Endothelial cell of umbilical vein (primary cell): Measurements from ENCODE around the gene MFN2. TPM values are rescaled to one million over a fixed set of nuclear protein-coding genes. Genes with fewer than 3 reads are reported as not detected.
"Not testable (repeated sequence)": the region's sequence is repeated elsewhere in the genome, so short reads cannot be mapped to it uniquely, and the experiment has no call there.

Source experiments
- BruUV-seq: library from RNA; stranded (reverse); fragments of 400-500 nt; replicated peaks from 2 replicates; lab custom pipeline; 2021; lab: Mats Ljungman, UMichigan
- CTCF ChIA-PET: fragments of 300-600, 350-600 bp; sonication (Branson Sonifier 250); formaldehyde crosslinking; loops from one replicate; lab custom pipeline; 2021; ENCODE audit warnings: antibody characterized with exemption, inconsistent platforms; lab: Charles Lee
- POLR2A ChIA-PET: fragments of 300-600, 350-600 bp; sonication (Branson Sonifier 250); formaldehyde crosslinking; loops from one replicate; lab custom pipeline; 2021; ENCODE audit warnings: antibody characterized with exemption, inconsistent platforms; lab: Charles Lee
- DNase-seq: peaks from one replicate; pipeline ENCODE4 v3.0.0-alpha.2; 2011; ENCODE audit warnings: low read depth, low spot score
- FAIRE-seq: peaks from 2 replicates; lab custom pipeline; 2011; peaks lifted over from hg19 to GRCh38; lab: Jason Lieb, UNC
- H2AFZ ChIP-seq: 2 replicates; pipeline ENCODE4 v1.6.0; 2012; ENCODE audit warnings: low read depth, low read length, control low read depth, inconsistent platforms
- H3K27ac ChIP-seq: 2 replicates; pipeline ENCODE4 v1.5.1; 2011; ENCODE audit warnings: low read depth, mild to moderate bottlenecking, control low read depth, low read length, moderate library complexity; ENCODE audit not compliant: insufficient read depth
- H3K27me3 ChIP-seq, 2 experiments: 2 replicates each; pipeline versions ENCODE4 v1.6.0 to v1.6.1; 2011; ENCODE audit warnings: low read length in 2 of 2, mixed read lengths in 1 of 2; ENCODE audit not compliant: control insufficient read depth in 2 of 2, insufficient read depth in 2 of 2
- H3K36me3 ChIP-seq, 2 experiments: 2 replicates in 1 of 2; 3 replicates in 1 of 2; pipeline ENCODE4 v1.5.1; 2011; ENCODE audit warnings: low read length in 2 of 2, mild to moderate bottlenecking in 1 of 2, moderate library complexity in 1 of 2; ENCODE audit not compliant: control insufficient read depth in 2 of 2, insufficient read depth in 2 of 2; ENCODE audit errors: extremely low read depth in 1 of 2
- H3K4me1 ChIP-seq: 3 replicates; pipeline ENCODE4 v1.5.1; 2011; ENCODE audit warnings: mild to moderate bottlenecking, low read length; ENCODE audit not compliant: control insufficient read depth, insufficient read depth; ENCODE audit errors: extremely low read depth
- H3K4me2 ChIP-seq: 2 replicates; pipeline ENCODE4 v1.6.1; 2011; ENCODE audit warnings: low read length, control low read depth, mixed read lengths; ENCODE audit not compliant: insufficient read depth
- H3K4me3 ChIP-seq, 3 experiments: fragments of 200-600 bp in 1 of 3; sonication (generic), shearing (Covaris generic) in 1 of 3; replicated peaks in 1 of 3; 2 replicates each; pipeline ENCODE4 v1.5.1; 2011 to 2016; ENCODE audit warnings: control low read depth in 3 of 3, low read length in 3 of 3, mild to moderate bottlenecking in 2 of 3, inconsistent platforms in 1 of 3, low read depth in 1 of 3, moderate library complexity in 1 of 3; ENCODE audit not compliant: insufficient read depth in 1 of 3
- H3K79me2 ChIP-seq: 2 replicates; pipeline ENCODE4 v1.6.0; 2012; ENCODE audit warnings: low read length, inconsistent platforms; ENCODE audit not compliant: control insufficient read depth, insufficient read depth
- H3K9ac ChIP-seq: replicated peaks from 2 replicates; pipeline ENCODE3; 2011; ENCODE audit warnings: low read length, control low read depth; ENCODE audit not compliant: insufficient read depth; ENCODE audit errors: extremely low read depth
- H3K9me1 ChIP-seq: replicated peaks from 3 replicates; pipeline ENCODE4 v1.6.0; 2011; ENCODE audit warnings: mild to moderate bottlenecking, low read length; ENCODE audit not compliant: control insufficient read depth, insufficient read depth; ENCODE audit errors: extremely low read depth
- H3K9me3 ChIP-seq: replicated peaks from 2 replicates; pipeline ENCODE4 v1.5.1; 2012; ENCODE audit warnings: low read length, inconsistent platforms; ENCODE audit not compliant: control insufficient read depth, insufficient read depth
- H4K20me1 ChIP-seq: replicated peaks from 2 replicates; pipeline ENCODE3; 2011; ENCODE audit warnings: mild to moderate bottlenecking, low read length; ENCODE audit not compliant: control insufficient read depth, insufficient read depth; ENCODE audit errors: extremely low read depth
- CTCF ChIP-seq, 2 donors: IDR thresholded peaks; 1 replicate in 1 of 2; 2 replicates in 1 of 2; pipeline ENCODE4 v1.5.1; 2011; ENCODE audit warnings: low read length in 2 of 2, mild to moderate bottlenecking in 2 of 2, moderate library complexity in 2 of 2, control low read depth in 1 of 2, inconsistent platforms in 1 of 2, low read depth in 1 of 2; ENCODE audit not compliant: insufficient read depth in 1 of 2; ENCODE audit errors: extremely low read depth in 1 of 2
- FOS ChIP-seq: IDR thresholded peaks from 2 replicates; pipeline ENCODE4 v1.6.1; 2011; ENCODE audit warnings: mild to moderate bottlenecking, low read length, moderate library complexity, borderline replicate concordance; ENCODE audit not compliant: insufficient read depth
- GATA2 ChIP-seq: IDR thresholded peaks from 2 replicates; pipeline ENCODE4 v1.7.0; 2011; ENCODE audit warnings: low read depth, mild to moderate bottlenecking, moderate library complexity, mixed read lengths, low read length; ENCODE audit not compliant: insufficient read length, insufficient read depth
- JUN ChIP-seq: IDR thresholded peaks from 2 replicates; pipeline ENCODE4 v1.6.1; 2011; ENCODE audit warnings: borderline replicate concordance, low read depth; ENCODE audit not compliant: insufficient read length, insufficient read depth
- MAX ChIP-seq: IDR thresholded peaks from 2 replicates; pipeline ENCODE4 v1.6.1; 2011; ENCODE audit not compliant: insufficient read depth, insufficient read length
- MYC ChIP-seq: IDR thresholded peaks from one replicate; pipeline ENCODE4 v1.6.1; 2011; ENCODE audit warnings: mild to moderate bottlenecking, low read depth, low read length
- POLR2A ChIP-seq: IDR thresholded peaks from 2 replicates; pipeline ENCODE4 v1.6.1; 2012; ENCODE audit warnings: low read depth, mild to moderate bottlenecking, control low read depth, low read length
- POLR2AphosphoS5 ChIP-seq: IDR thresholded peaks from 2 replicates; pipeline ENCODE4 v1.6.1; 2012; ENCODE audit warnings: low read depth, mild to moderate bottlenecking, control low read depth, low read length, moderate library complexity; ENCODE audit not compliant: insufficient read depth
- dilution Hi-C: fragments of 300-500 bp; cut with MboI; formaldehyde crosslinking; loops from one replicate; pipeline ENCODE4 v1.15.0; 2019; ENCODE audit warnings: low sequenced_read_pairs; ENCODE audit not compliant: extremely low pct_ligation_motif_present
- intact Hi-C: fragments of 100-400 bp; cut with micrococcal nuclease; formaldehyde crosslinking; loops from one replicate; pipeline ENCODE4 v1.10.0; 2022
- polyA plus RNA-seq, 4 experiments: library from polyadenylated mRNA; depleted of rRNA in 3 of 4; stranded (reverse) in 3 of 4; unstranded in 1 of 4; fragments of >200 nt; gene quantifications; 2 replicates each; pipeline versions ENCODE4 v1.2.1 to v1.2.3, GENCODE V29; 2011 to 2012; ENCODE audit warnings: missing spikeins in 1 of 4
- total RNA-seq: library from RNA; stranded (reverse); gene quantifications from 2 replicates; pipeline ENCODE4 v1.2.3, GENCODE V29; 2021

The MFN2 gene
- total and polyA plus RNA-seq, 2 donors (not counting 3 experiments of a cell fraction or from before 2014, with no cell fraction given) = 51.4 to 82.4 TPM

GRCh38 chr1:11938722-11939526, 41.3 kb upstream of the MFN2 start:
- dilution Hi-C loops = no loop called here
- Histone ChIP-seq H4K20me1 (no peaks in the 10 kb centered on the region), H3K79me2 (peaks cover 29% of the 10 kb centered on the region), H3K9me3 (no peaks in the 10 kb centered on the region), H3K9me1 (no peaks in the 10 kb centered on the region), H3K4me1 (peaks cover 11% of the 10 kb centered on the region), H3K36me3 (peaks cover 2 to 10% of the 10 kb centered on the region in 2 experiments), H3K27ac (no peak overlapping the region), H2AFZ (no peak overlapping the region), H3K4me3 (no peak overlapping the region), H3K9ac (no peak overlapping the region), H3K27me3 (no peaks in the 10 kb centered on the region), H3K4me2 (no peak overlapping the region)
- ChIA-PET POLR2A (interaction anchor here (1.5 to 1.7 kb wide), 2 partner anchors 29 to 31 kb away, joined by 4 read pairs; no protein-coding TSS in a partner anchor), CTCF (interaction anchor here (1.2 kb wide), 1 partner anchor 29 kb away, joined by 3 read pairs; no protein-coding TSS in a partner anchor)
- FAIRE-seq (no peak), DNase-seq (no peak)
- BruUV-seq = no TSS peak
- TF ChIP-seq MYC (no peak), GATA2 (no peak), MAX (no peak), CTCF (IDR thresholded peaks at IDR 0.05; ENCODE audit: extremely low read depth in 1 of 2, insufficient read depth in 1 of 2, low read depth in 1 of 2, low read length in 2 of 2) (no peak), POLR2AphosphoS5 (no peak), FOS (no peak), JUN (no peak), POLR2A (no peak)
- intact Hi-C loops = no loop called here

- H3K9me1 ChIP-seq, BruUV-seq, H4K20me1 ChIP-seq, intact Hi-C loops, H3K4me2 ChIP-seq, dilution Hi-C loops, H3K27me3 ChIP-seq, H2AFZ ChIP-seq, H3K9ac ChIP-seq, H3K4me1 ChIP-seq, H3K9me3 ChIP-seq, DNase-seq, H3K4me3 ChIP-seq, H3K27ac ChIP-seq, FAIRE-seq: not testable (repeated sequence)
- H3K79me2 ChIP-seq = peaks cover 28% of the 10 kb centered on the region
- CTCF ChIA-PET = interaction anchor here (1.0 to 1.2 kb wide), 2 partner anchors 14 to 30 kb away, joined by 3 read pairs; no protein-coding TSS in a partner anchor
- POLR2A ChIA-PET = interaction anchor here (1.7 kb wide), 1 partner anchor 30 kb away, joined by 4 read pairs; no protein-coding TSS in a partner anchor
- H3K36me3 ChIP-seq = peaks cover 2 to 13% of the 10 kb centered on the region in 2 experiments
These were observed 40.5 kb upstream of the MFN2 start for GRCh38 chr1:11939794-11940193.
